ENCODE data around the gene MISP. TPM values are rescaled to one million over a fixed set of nuclear protein-coding genes. Genes with fewer than 3 reads are reported as not detected.

Gene MISP
- total and polyA plus RNA-seq, 12 donors = 0.01 TPM; not detected in 11

DNA sequence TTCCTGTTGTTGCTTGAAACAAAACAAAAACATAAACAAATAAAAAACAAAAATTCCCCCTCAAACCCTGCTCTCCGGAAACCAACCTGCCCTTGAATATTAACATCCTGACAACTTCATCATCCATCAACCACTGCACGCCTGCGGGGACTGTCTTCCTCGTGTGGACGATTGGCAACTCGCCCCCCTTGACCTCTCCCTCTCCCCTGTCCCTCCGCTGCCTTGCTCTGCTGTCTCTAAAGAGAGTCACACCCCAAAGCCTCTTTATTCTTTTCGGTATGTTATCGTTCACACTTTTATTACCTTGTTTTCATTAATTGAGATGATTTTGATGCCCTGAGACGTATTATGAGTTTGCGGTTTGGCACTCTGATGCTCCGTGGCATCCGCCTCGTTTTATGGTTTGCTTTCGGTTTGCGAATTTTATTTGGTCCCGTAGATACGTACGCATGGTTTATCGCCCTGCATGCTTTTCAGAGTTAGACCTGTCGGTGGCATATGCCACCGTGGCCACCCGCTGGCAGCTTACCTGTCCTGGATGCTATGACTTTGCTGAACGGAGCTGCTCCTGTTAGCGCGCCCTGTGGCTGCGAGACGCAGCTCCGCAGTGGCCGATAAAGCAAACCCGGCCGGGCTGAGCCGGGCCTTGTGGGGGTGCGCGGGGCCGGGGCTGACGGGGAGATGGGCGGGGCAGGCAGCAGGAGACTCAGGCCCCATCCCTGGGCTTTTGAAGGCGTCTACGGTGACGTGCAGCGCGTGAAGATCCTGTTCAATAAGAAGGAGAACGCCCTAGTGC is 56.9 kb downstream of the MISP start:
- no peak for TF ChIP-seq CTCF (IDR thresholded peaks at IDR 0.05)
- peaks cover 17 to 96% (median 80%) of the 10 kb centered on the region in 9 donors for H3K36me3 ChIP-seq
- no peak overlapping the region for H3K27ac ChIP-seq
- DNase-seq (no peak), ATAC-seq (no peak)
- 91 to 92% methylated on average over 44 of the region's 44 CpGs for WGBS, 2 donors
- H3K4me3 ChIP-seq = no peak overlapping the region
- H3K9me3 ChIP-seq = no peaks in the 10 kb centered on the region
- intact Hi-C loops (cut with DNase I) = no loop called here
- peaks cover 9 to 34% (median 15%) of the 10 kb centered on the region in 9 donors for H3K4me1 ChIP-seq
- H3K27me3 ChIP-seq = no peaks in the 10 kb centered on the region

GRCh38 chr19:808423-808775 is 57.5 kb downstream of the MISP start:
- peaks cover 17 to 96% (median 80%) of the 10 kb centered on the region in 9 donors for H3K36me3 ChIP-seq
- no peak overlapping the region for H3K27ac ChIP-seq
- no peak for TF ChIP-seq CTCF (IDR thresholded peaks at IDR 0.05)
- intact Hi-C loops (cut with DNase I) = no loop called here
- ATAC-seq (no peak), DNase-seq (no peak)
- H3K27me3 ChIP-seq = no peaks in the 10 kb centered on the region
- 92 to 94% methylated on average over 26 of the region's 26 CpGs for WGBS, 2 donors
- peaks cover 3 to 28% (median 9%) of the 10 kb centered on the region in 9 donors for H3K4me1 ChIP-seq
- no peak overlapping the region for H3K4me3 ChIP-seq
- no peaks in the 10 kb centered on the region for H3K9me3 ChIP-seq

- Histone ChIP-seq H3K27ac (no peak overlapping the region), H3K36me3 (peaks cover 13 to 80% (median 69%) of the 10 kb centered on the region in 9 donors), H3K4me1 (peaks cover 0 to 11% (median 0%) of the 10 kb centered on the region in 9 donors), H3K4me3 (no peak overlapping the region), H3K9me3 (no peaks in the 10 kb centered on the region), H3K27me3 (no peaks in the 10 kb centered on the region)
- ATAC-seq (no peak), DNase-seq (peak in 1 of 2 donors; percentile 11)
- 83 to 84% methylated on average over 30 of the region's 30 CpGs for WGBS, 2 donors
- intact Hi-C loops (cut with DNase I) = no loop called here
- no peak for TF ChIP-seq CTCF (IDR thresholded peaks at IDR 0.05)
Observed at GRCh38 chr19:810077-810855, 59.4 kb downstream of the MISP start.

DNA sequence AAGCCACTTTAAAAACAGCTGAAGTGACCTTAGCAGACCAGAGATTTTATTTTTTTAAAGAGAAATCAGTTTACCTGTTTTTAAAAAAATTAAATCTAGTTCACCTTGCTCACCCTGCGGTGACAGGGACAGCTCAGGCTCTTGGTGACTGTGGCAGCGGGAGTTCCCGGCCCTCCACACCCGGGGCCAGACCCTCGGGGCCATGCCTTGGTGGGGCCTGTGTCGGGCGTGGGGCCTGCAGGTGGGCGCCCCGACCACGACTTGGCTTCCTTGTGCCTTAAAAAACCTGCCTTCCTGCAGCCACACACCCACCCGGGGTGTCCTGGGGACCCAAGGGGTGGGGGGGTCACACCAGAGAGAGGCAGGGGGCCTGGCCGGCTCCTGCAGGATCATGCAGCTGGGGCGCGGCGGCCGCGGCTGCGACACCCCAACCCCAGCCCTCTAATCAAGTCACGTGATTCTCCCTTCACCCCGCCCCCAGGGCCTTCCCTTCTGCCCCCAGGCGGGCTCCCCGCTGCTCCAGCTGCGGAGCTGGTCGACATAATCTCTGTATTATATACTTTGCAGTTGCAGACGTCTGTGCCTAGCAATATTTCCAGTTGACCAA is 60.1 kb downstream of the MISP start:
- Histone ChIP-seq H3K36me3 (peaks cover 13 to 73% (median 62%) of the 10 kb centered on the region in 9 donors), H3K27me3 (no peaks in the 10 kb centered on the region), H3K27ac (no peak overlapping the region), H3K4me1 (peaks cover 0 to 11% (median 0%) of the 10 kb centered on the region in 9 donors), H3K4me3 (no peak overlapping the region), H3K9me3 (no peaks in the 10 kb centered on the region)
- ATAC-seq (peak in 1 of 8 donors; percentile 5), DNase-seq (no peak)
- no peak for TF ChIP-seq CTCF (IDR thresholded peaks at IDR 0.05)
- 88 to 89% methylated on average over 25 of the region's 25 CpGs for WGBS, 2 donors
- intact Hi-C loops (cut with DNase I) = no loop called here

Measured in heart right ventricle (tissue), 16 donors.